GM19397 (cell line): ENCODE measurements around the gene NSD1.
"Not testable (repeated sequence)": the region's sequence is repeated elsewhere in the genome, so short reads cannot be mapped to it uniquely, and the experiment has no call there.

Experiments used
- ATAC-seq: cut with Tn5 transposase; IDR thresholded peaks from one replicate; pipeline ENCODE4 v1.9.1; 2021; ENCODE audit warnings: mild to moderate bottlenecking, moderate library complexity; ENCODE audit not compliant: unreplicated experiment

The NSD1 gene

GRCh38 chr5:177163500-177163899, 29.9 kb downstream of the NSD1 start:
- ATAC-seq: no peak

- ATAC-seq: no peak
Measured at GRCh38 chr5:177169271-177169670, 35.7 kb downstream of the NSD1 start.

GRCh38 chr5:177171961-177172360, 38.4 kb downstream of the NSD1 start:
- no peak for ATAC-seq

DNA sequence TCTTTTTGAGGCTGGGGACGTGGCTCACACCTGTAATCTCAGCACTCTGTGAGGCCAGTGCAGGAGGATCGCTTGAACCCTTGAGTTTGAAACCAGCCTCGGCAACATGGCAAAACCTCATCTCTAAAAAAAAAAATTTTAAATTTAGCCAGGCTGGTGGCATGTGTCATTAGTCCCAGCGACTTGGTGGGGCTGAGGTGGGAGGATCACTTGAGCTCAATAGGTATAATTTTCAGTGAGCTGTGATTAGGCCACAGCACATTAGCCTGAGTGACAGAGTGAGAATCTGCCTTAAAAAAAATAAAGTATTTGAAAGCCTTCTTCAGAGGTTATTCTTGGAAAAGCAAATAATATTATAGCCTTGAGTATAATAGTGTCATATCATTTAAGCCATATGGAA, 41.8 kb downstream of the NSD1 start:
- no peak for ATAC-seq

DNA sequence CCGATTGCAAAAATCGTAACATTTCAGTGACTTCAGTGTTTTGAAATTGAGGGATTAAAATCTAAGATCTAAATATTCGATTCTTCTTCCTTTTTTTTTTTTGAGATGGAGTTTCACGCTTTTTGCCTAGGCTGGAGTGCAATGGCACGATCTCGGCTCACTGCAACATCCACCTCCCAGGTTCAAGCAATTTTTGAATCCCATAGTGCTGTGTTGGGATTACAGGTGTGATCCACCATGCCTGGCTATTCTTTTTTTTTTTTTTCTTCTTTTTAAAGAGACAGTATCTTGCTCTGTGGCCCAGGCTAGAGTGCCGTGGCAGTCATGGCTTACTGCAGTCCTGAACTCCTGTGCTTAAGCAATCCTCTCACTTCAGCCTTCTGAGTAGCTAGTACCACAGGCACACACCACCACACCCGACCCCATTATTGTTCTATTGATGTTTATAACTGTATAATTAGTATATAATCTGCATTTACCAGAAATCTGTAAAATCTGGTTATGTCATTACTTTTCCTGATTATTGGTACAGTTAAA, 42.7 kb downstream of the NSD1 start:
- no peak for ATAC-seq

- not testable (repeated sequence) for ATAC-seq
Measured at GRCh38 chr5:177177847-177178437, 44.4 kb downstream of the NSD1 start.

- no peak for ATAC-seq
Measured at GRCh38 chr5:177178733-177179304, 45.2 kb downstream of the NSD1 start.

GRCh38 chr5:177179431-177179830, 45.9 kb downstream of the NSD1 start:
- ATAC-seq: no peak

DNA sequence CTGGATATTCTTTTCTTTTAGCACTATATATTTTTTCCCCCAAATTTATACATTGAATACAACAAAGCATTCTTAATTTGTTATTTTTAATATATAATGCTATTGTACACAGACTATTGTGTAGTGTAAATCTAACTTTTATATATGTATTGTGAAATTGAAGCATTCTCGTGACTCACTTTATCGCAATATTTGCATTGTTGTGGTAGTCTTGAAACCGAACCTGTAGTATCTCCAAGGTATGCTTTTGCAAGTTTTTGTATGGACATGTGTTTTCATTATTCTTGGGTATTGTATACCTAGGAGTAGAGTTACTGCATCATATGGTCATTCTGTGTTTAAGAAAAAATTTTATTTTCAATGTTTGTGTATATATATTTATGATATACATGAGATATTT, 49.6 kb downstream of the NSD1 start:
- ATAC-seq: no peak

DNA sequence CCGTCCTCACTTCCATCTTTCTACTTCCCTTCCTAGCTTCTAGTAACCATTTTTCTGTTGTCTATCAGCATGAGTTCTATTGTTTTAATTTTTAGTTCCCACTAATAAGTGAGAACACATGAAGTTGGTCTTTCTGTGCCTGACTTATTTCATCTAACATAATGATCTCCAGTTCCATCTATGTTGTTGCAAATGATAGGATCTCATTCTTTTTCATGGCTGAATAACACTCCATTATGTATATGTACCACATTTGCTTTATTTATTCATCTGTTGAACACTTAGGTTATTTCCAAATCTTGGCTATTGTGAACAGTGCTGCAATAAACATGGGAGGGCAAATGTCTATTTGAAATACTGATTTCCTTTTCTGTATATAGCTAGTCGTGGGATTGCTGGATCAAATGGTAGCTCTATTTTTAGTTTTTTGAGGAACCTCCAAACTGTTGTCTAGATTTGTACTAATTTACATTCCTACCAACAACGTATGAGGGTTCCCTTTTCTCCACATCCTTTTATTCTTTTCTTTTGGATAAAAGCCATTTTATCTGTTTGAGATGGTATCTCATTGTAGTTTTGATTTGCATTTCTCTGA, 50.3 kb downstream of the NSD1 start:
- no peak for ATAC-seq

GRCh38 chr5:177185993-177186392, 52.4 kb downstream of the NSD1 start:
- no peak for ATAC-seq

DNA sequence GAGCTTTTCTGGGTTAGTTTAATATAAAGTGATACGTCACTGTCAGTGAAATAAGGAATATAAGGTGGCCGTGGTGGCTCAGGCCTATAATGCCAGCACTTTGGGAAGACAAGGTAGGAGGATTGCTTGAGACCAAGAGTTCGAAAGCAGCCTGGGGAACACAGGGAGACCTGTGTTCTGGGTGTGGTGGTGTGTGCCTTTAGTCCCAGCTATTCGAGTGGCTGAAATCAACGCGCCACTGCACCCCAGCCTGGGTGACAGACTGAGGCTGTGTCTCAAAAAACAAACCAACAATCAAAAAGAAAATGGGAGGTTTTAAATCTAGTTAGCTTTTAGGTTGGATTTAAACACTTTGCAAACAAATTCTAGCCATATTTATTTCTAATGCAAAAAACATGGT, 53.1 kb downstream of the NSD1 start:
- no peak for ATAC-seq

GRCh38 chr5:177188775-177189174, 55.2 kb downstream of the NSD1 start:
- ATAC-seq: no peak

DNA sequence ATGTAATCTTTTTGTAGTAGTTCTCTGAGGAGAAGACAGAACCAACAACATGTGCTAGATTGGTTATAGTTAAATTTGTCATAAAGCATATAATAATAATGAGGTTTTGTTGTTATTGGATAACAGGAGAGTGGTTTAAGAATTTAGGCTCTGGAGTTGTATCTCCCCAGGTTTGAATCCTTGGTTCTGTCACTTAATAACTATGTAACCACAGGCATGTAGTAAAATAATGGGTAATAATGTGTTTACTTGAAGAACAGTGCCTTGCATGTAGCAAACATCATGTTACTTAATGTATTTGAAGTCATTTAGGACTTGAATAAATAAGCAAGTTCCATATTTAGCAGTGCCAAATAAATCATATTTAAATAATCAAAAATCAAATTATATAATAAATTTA, 55.8 kb downstream of the NSD1 start:
- ATAC-seq: no peak

- ATAC-seq: no peak
Measured at GRCh38 chr5:177189965-177190364, 56.4 kb downstream of the NSD1 start.

GRCh38 chr5:177194268-177194667, 60.7 kb downstream of the NSD1 start:
- no peak for ATAC-seq

DNA sequence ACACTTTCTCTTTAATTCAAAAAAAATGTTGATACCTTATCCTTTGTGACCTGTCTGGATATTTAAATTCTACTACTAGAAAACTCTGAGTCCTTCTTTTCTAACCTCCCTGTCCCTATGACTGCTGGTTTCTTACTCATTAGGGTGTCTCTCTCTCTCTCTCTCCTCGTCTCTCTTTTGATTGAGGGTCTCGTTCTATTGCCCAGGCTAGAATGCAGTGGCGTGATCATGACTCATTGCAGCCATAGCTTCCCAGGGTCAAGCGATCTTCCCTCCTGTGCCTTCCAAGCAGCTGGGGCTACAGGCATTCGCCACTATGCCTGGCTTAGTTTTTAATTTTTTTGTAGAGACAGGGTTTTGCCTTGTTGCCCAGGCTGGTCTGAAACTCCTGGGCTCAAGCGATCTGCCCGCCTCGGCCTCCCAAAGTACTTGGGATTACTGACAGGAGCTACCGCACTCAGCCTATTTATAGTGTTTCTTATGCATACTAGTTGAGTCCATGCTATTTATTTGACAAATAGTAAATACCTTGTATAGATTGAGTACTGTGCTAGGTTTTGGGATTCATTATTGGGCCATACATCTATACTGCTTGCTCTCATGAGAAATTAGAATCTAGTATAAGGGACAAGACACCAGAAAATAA, 61.9 kb downstream of the NSD1 start:
- ATAC-seq: no peak

- no peak for ATAC-seq
Measured at GRCh38 chr5:177198738-177199137, 65.2 kb downstream of the NSD1 start.

- no peak for ATAC-seq
Measured at GRCh38 chr5:177204281-177204680, 70.7 kb downstream of the NSD1 start.

GRCh38 chr5:177209610-177210009, 76.0 kb downstream of the NSD1 start:
- ATAC-seq: no peak

DNA sequence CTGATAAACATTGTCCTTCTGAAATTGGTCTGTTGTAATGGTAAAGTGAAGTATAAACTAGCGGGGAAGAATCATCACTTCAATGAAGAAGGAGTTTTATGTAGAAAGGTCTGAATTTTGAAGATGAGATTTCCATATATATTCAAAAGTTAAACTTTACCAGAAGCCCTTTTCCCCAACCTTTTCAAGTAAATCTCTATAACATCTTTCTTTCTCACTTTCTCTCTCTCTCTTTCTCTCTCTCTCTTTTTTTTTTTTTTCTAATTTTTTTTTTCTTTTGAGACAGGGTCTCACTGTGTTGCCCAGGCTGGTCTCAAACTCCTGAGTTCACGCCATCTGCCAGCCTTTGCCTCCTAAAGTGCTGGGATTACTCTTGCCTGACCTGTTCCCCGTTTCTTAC, 78.7 kb downstream of the NSD1 start:
- ATAC-seq: no peak

DNA sequence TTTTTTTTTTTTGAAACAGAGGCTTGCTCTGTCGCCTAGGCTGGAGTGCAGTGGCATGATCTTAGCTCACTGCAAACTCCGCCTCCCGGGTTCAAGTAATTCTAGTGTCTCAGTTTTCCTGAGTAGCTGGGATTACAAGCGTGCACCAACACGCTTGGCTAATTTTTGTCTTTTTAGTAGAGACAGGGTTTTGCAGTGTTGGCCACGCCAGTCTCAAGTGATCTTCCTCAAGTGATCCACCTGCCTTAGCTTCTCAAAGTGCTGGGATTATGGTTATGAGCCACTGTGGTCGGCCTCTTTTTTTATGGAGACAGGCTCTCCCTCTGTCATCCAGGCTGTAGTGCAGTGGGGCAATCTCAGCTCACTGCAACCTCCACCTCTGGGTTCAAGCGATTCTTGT, 87.0 kb downstream of the NSD1 start:
- ATAC-seq: no peak
